A673 (cell line): ENCODE data around the gene ERICH4.

Source experiments
- EZH2 ChIP-seq: fragments of 200-600 bp; sonication (generic); IDR thresholded peaks from 2 replicates; pipeline ENCODE4 v1.6.1; 2017; ENCODE audit warnings: borderline replicate concordance, low read depth, mild to moderate bottlenecking, mixed read lengths, antibody characterized with exemption, low read length; ENCODE audit not compliant: poor library complexity, severe bottlenecking
- TF ChIP-seq, protein P1 (sequence below): fragments of 300-800, 200-600 bp; sonication (generic); conservative IDR thresholded peaks from 2 replicates; pipeline ENCODE4 v1.5.1; 2017; ENCODE audit warnings: low read depth, mild to moderate bottlenecking, antibody characterized with exemption, low read length, moderate library complexity, mixed read lengths

DNA sequence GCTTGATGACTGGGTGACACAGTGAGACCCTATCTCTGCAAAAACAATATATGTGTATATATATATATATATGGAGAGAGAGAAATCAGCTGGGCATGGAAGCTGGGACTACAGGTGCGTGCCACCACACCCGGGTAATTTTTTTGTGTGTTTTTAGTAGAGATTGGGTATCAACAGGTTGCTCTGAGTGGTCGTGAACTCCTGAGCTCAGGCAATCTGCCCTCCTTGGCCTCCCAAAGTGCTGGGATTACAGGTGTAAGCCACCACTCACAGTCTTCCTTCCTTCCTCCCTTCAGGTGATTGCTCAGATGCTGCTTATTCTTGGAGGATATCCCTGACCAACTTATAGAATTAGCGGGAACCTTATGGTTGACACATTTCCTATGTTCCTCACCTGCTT is 41.9 kb downstream of the ERICH4 start:
- TF ChIP-seq, protein P1, sequence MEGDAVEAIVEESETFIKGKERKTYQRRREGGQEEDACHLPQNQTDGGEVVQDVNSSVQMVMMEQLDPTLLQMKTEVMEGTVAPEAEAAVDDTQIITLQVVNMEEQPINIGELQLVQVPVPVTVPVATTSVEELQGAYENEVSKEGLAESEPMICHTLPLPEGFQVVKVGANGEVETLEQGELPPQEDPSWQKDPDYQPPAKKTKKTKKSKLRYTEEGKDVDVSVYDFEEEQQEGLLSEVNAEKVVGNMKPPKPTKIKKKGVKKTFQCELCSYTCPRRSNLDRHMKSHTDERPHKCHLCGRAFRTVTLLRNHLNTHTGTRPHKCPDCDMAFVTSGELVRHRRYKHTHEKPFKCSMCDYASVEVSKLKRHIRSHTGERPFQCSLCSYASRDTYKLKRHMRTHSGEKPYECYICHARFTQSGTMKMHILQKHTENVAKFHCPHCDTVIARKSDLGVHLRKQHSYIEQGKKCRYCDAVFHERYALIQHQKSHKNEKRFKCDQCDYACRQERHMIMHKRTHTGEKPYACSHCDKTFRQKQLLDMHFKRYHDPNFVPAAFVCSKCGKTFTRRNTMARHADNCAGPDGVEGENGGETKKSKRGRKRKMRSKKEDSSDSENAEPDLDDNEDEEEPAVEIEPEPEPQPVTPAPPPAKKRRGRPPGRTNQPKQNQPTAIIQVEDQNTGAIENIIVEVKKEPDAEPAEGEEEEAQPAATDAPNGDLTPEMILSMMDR, result no peak
- TF ChIP-seq EZH2, result no peak
